ENCODE data around the gene BRSK2. TPM values are rescaled to one million over a fixed set of nuclear protein-coding genes. Genes with fewer than 3 reads are reported as not detected.
"Not testable (repeated sequence)": the region's sequence is repeated elsewhere in the genome, so short reads cannot be mapped to it uniquely, and the experiment has no call there.

The BRSK2 gene
- polyA plus RNA-seq, 1 experiment, result 0.28 TPM

DNA sequence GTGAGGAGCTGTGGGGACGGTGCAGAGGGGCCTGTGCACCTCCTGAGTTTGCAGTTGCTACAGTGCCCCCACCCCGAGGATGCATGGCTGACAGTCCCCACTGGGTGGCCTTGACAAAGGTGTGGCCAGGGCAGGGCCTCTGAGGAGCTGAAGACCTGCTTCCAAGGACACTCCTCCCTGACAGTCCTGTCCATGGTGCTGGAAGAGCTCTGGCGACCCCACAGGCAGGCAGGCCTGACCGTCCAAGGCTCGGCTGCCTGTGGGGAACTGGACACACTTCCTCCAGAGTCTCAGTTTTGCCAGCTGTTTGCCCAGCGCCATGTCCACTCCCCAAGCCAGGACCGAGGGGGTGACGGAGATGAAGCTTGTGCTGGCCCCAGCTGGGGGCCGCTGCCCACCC, 32.7 kb downstream of the BRSK2 start:
- Histone ChIP-seq H3K36me3 (ENCODE audit: control insufficient read depth, insufficient read depth, low read length) (no peaks in the 10 kb centered on the region), H3K27me3 (ENCODE audit: control insufficient read depth, insufficient read depth, low read length) (no peaks in the 10 kb centered on the region), H3K4me3 (ENCODE audit: low read depth, low read length) (no peak overlapping the region)
- ChIA-PET CTCF (interaction anchor here (1.1 to 1.3 kb wide), 2 partner anchors 36 to 61 kb away, joined by 3 to 4 read pairs; no protein-coding TSS in a partner anchor), POLR2A (no interaction called here)
- TF ChIP-seq, protein P1, sequence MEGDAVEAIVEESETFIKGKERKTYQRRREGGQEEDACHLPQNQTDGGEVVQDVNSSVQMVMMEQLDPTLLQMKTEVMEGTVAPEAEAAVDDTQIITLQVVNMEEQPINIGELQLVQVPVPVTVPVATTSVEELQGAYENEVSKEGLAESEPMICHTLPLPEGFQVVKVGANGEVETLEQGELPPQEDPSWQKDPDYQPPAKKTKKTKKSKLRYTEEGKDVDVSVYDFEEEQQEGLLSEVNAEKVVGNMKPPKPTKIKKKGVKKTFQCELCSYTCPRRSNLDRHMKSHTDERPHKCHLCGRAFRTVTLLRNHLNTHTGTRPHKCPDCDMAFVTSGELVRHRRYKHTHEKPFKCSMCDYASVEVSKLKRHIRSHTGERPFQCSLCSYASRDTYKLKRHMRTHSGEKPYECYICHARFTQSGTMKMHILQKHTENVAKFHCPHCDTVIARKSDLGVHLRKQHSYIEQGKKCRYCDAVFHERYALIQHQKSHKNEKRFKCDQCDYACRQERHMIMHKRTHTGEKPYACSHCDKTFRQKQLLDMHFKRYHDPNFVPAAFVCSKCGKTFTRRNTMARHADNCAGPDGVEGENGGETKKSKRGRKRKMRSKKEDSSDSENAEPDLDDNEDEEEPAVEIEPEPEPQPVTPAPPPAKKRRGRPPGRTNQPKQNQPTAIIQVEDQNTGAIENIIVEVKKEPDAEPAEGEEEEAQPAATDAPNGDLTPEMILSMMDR (IDR thresholded peaks at IDR 0.05; ENCODE audit: insufficient read depth, low read depth, low read length), result no peak
- DNase-seq (ENCODE audit: low read depth), result no peak

DNA sequence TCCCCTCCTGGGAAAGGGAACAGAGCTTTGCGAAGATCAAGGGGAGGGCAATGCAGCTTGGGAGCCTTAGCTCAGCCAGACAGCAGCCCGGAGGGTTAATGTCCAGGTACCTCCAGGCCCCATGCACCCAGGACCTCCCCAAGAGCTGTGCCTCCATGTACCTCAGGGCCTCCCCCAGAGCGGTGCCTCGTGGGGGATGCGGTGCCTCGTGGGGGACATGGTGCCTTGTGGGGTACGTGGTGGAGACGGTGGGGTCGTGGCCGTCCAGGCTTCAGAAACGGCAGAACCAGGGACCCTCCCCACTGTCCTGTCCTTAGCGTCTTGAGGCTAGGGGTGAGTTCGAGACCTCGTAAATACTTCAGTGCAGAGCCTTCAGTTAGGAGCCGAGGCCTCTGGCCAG, 33.2 kb downstream of the BRSK2 start:
- ChIA-PET POLR2A (no interaction called here), CTCF (interaction anchor here (1.3 kb wide), 1 partner anchor 35 kb away, joined by 4 read pairs; no protein-coding TSS in a partner anchor)
- TF ChIP-seq, protein P1 (IDR thresholded peaks at IDR 0.05; ENCODE audit: insufficient read depth, low read depth, low read length), result no peak
- no peak for DNase-seq (ENCODE audit: low read depth)
- Histone ChIP-seq H3K27me3 (ENCODE audit: control insufficient read depth, insufficient read depth, low read length) (no peaks in the 10 kb centered on the region), H3K4me3 (ENCODE audit: low read depth, low read length) (no peak overlapping the region), H3K36me3 (ENCODE audit: control insufficient read depth, insufficient read depth, low read length) (no peaks in the 10 kb centered on the region)

DNA sequence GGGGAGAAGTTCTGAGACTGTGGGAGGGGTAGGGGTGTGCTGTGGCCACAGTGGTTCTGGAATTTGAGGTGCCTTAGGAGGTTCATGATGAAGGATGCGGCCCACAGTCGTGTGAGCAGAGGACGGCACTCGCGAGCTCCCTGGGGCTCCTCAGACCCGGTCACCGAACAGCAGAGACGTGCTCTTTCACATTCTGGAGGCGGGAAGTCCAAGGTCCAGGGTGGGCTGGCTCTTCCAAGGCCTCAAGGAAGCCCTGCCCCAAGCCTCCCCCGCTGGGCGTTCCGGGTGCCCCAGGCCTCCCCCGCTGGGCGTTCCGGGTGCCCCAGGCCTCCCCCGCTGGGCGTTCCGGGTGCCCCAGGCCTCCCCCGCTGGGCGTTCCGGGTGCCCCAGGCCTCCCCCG, 33.7 kb downstream of the BRSK2 start:
- CTCF ChIA-PET; POLR2A ChIA-PET; DNase-seq (ENCODE audit: low read depth); H3K4me3 ChIP-seq (ENCODE audit: low read depth, low read length); H3K36me3 ChIP-seq (ENCODE audit: control insufficient read depth, insufficient read depth, low read length); H3K27me3 ChIP-seq (ENCODE audit: control insufficient read depth, insufficient read depth, low read length): not testable (repeated sequence)

DNA sequence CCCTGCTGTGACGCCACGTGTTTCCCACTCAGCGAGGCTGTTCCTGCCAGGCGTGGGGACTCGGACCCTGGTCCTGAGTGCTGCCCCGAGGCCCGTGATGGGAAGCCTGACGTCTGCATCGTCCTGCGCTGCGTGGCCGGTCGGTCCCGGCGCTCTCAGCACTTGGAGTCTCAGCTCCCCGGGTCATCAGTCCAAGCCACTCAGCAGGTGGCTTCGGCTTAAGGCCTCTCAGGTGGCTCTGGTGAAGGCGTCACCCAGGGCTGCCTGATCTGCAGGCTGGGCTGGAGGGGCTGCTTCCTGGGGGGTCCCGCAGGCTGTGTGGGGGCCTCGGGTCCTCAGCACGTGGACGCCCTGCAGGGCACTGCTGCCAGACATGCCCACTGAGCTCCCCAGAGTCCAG, 35.3 kb downstream of the BRSK2 start:
- Histone ChIP-seq H3K36me3 (ENCODE audit: control insufficient read depth, insufficient read depth, low read length) (no peaks in the 10 kb centered on the region), H3K4me3 (ENCODE audit: low read depth, low read length) (no peak overlapping the region), H3K27me3 (ENCODE audit: control insufficient read depth, insufficient read depth, low read length) (no peaks in the 10 kb centered on the region)
- ChIA-PET CTCF (no interaction called here), POLR2A (no interaction called here)
- DNase-seq (ENCODE audit: low read depth), result no peak
- TF ChIP-seq, protein P1 (IDR thresholded peaks at IDR 0.05; ENCODE audit: insufficient read depth, low read depth, low read length), result no peak

DNA sequence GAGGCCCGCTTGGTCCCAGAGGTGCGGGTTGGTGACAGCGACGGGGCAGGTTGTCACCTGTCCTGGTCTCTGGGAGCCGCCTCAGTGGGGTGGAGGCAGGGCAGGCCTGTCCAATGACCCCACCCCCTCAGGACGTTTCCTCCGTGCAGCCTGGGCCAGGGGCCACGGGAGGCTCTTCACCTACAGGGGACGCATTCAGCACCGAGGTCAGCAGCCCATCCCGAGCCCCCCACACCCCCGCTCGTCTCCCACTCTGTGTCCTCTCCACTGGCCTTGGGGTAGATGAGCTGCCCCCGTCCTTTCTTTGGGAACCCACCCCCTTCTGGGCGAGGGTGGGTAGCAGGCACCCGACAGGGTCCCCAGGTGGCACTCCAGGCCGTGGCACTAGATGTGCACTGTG, 35.7 kb downstream of the BRSK2 start:
- no peaks in the 10 kb centered on the region for H3K27me3 ChIP-seq (ENCODE audit: control insufficient read depth, insufficient read depth, low read length)
- no peaks in the 10 kb centered on the region for H3K36me3 ChIP-seq (ENCODE audit: control insufficient read depth, insufficient read depth, low read length)
- POLR2A ChIA-PET, result no interaction called here
- CTCF ChIA-PET, result no interaction called here
- no peak overlapping the region for H3K4me3 ChIP-seq (ENCODE audit: low read depth, low read length)
- no peak for DNase-seq (ENCODE audit: low read depth)
- TF ChIP-seq, protein P1 (IDR thresholded peaks at IDR 0.05; ENCODE audit: insufficient read depth, low read depth, low read length), result no peak

DNA sequence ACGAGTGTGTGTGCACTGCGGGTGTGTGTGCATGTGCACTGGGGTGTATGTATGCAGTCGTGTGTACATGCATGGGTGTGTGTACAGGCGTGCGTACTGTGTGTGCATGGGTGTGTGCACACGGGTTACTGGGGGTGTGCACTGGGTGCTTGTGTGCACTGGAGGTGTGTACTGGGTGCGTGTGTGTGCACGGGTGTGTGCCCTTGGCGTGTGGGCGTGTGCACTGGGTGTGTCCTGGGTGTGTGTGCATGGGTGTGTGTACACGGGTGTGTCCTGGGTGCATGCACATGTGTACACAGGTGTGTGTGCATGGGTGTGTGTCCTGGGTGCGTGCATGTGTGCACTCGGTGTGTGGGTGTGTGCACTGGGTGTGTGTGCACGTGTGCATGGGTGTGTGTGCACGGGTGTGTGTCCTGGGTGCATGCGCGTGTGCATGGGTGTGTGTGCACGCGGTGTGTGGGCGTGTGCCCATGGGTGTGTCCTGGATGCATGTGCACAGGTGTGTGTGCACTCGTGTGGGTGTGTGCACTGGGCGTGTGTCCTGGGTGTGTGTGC, 39.1 kb downstream of the BRSK2 start:
- Histone ChIP-seq H3K36me3 (ENCODE audit: control insufficient read depth, insufficient read depth, low read length) (no peaks in the 10 kb centered on the region), H3K27me3 (ENCODE audit: control insufficient read depth, insufficient read depth, low read length) (no peaks in the 10 kb centered on the region), H3K4me3 (ENCODE audit: low read depth, low read length) (no peak overlapping the region)
- ChIA-PET POLR2A (no interaction called here), CTCF (no interaction called here)
- DNase-seq (ENCODE audit: low read depth), result no peak
- TF ChIP-seq, protein P1 (IDR thresholded peaks at IDR 0.05; ENCODE audit: insufficient read depth, low read depth, low read length), result no peak
